ENCODE data around the gene INPP5B.

The INPP5B gene

DNA sequence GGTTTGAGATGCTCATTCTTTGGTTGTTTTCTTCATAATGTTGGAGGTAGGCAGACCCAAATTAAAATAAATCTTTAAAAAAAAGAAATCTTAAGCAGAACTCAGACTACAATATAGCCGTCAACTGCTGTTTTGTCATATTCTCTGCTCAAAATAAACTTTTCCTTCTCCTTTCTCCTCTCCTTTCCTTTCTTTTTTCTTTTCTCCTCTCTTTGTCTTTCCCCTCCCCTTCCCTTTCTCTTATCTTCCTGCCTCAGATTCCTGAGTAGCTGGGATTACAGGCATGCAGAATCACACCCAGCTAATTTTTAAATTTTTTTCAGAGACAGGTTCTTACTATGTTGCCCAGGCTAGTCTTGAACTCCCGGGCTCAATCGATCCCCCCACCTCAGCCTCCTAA lies 62.7 kb downstream of the INPP5B start:
- no peak overlapping the region for H3K4me3 ChIP-seq (replicated peaks; ENCODE audit: low read depth, low read length)
- no peak for DNase-seq (ENCODE audit: extremely low read depth, low read depth)
- no peak for TF ChIP-seq CTCF (IDR thresholded peaks at IDR 0.05; ENCODE audit: low read depth, low read length, missing control alignments)

- TF ChIP-seq CTCF (IDR thresholded peaks at IDR 0.05; ENCODE audit: low read depth, low read length, missing control alignments) = no peak
- H3K4me3 ChIP-seq (replicated peaks; ENCODE audit: low read depth, low read length) = no peak overlapping the region
- DNase-seq (ENCODE audit: extremely low read depth, low read depth) = no peak
These were observed 63.2 kb downstream of the INPP5B start for GRCh38 chr1:37883671-37884070.

- no peak for DNase-seq (ENCODE audit: extremely low read depth, low read depth)
- H3K4me3 ChIP-seq (replicated peaks; ENCODE audit: low read depth, low read length) = no peak overlapping the region
- no peak for TF ChIP-seq CTCF (IDR thresholded peaks at IDR 0.05; ENCODE audit: low read depth, low read length, missing control alignments)
These were observed 67.0 kb downstream of the INPP5B start for GRCh38 chr1:37879865-37880264.

- TF ChIP-seq CTCF (IDR thresholded peaks at IDR 0.05; ENCODE audit: low read depth, low read length, missing control alignments) = no peak
- H3K4me3 ChIP-seq (replicated peaks; ENCODE audit: low read depth, low read length) = no peak overlapping the region
- DNase-seq (ENCODE audit: extremely low read depth, low read depth) = no peak
These were observed 68.8 kb downstream of the INPP5B start for GRCh38 chr1:37878071-37878470.

- no peak overlapping the region for H3K4me3 ChIP-seq (replicated peaks; ENCODE audit: low read depth, low read length)
- TF ChIP-seq CTCF (IDR thresholded peaks at IDR 0.05; ENCODE audit: low read depth, low read length, missing control alignments) = no peak
- DNase-seq (ENCODE audit: extremely low read depth, low read depth) = no peak
These were observed 71.0 kb downstream of the INPP5B start for GRCh38 chr1:37875833-37876232.

- no peak for DNase-seq (ENCODE audit: extremely low read depth, low read depth)
- no peak overlapping the region for H3K4me3 ChIP-seq (replicated peaks; ENCODE audit: low read depth, low read length)
- TF ChIP-seq CTCF (IDR thresholded peaks at IDR 0.05; ENCODE audit: low read depth, low read length, missing control alignments) = no peak
These were observed 74.2 kb downstream of the INPP5B start for GRCh38 chr1:37872692-37873091.

GRCh38 chr1:37868466-37868865 lies 78.4 kb downstream of the INPP5B start:
- DNase-seq (ENCODE audit: extremely low read depth, low read depth) = no peak
- TF ChIP-seq CTCF (IDR thresholded peaks at IDR 0.05; ENCODE audit: low read depth, low read length, missing control alignments) = no peak
- no peak overlapping the region for H3K4me3 ChIP-seq (replicated peaks; ENCODE audit: low read depth, low read length)

Data from HFF-Myc (cell line).